SK-N-SH treated with all-trans-retinoic acid at 6 μM for 48 hours (cell line): ENCODE results near the gene RELA.

Experiments
- CREB5 ChIP-seq: fragments of 250-450 bp; sonication (Bioruptor Pico); IDR thresholded peaks from 2 replicates; pipeline ENCODE4 v1.5.1; 2020; ENCODE audit warnings: low read depth, mild to moderate bottlenecking, moderate library complexity
- CSDC2 ChIP-seq: fragments of 250-450 bp; sonication (Bioruptor Pico); IDR thresholded peaks from 2 replicates; pipeline ENCODE4 v1.5.0; 2020; ENCODE audit warnings: mild to moderate bottlenecking, moderate library complexity
- OSR1 ChIP-seq: fragments of 250-450 bp; sonication (Bioruptor Pico); IDR thresholded peaks from 2 replicates; pipeline ENCODE4 v1.8.0; 2022; ENCODE audit warnings: moderate library complexity, mild to moderate bottlenecking, inconsistent platforms
- TOX ChIP-seq: fragments of 250-450 bp; sonication (Bioruptor Pico); IDR thresholded peaks from 2 replicates; pipeline ENCODE4 v1.8.0; 2021; ENCODE audit warnings: mild to moderate bottlenecking, moderate library complexity, borderline replicate concordance
- TSHZ2 ChIP-seq: fragments of 250-450 bp; sonication (Bioruptor Pico); IDR thresholded peaks from 2 replicates; pipeline ENCODE4 v1.5.0; 2020; ENCODE audit warnings: mild to moderate bottlenecking, moderate library complexity
- ZC3H10 ChIP-seq: fragments of 250-450 bp; sonication (Bioruptor Pico); IDR thresholded peaks from 2 replicates; pipeline ENCODE4 v1.5.1; 2021; ENCODE audit warnings: mild to moderate bottlenecking, moderate library complexity
- ZFP3 ChIP-seq: fragments of 250-450 bp; sonication (Bioruptor Pico); IDR thresholded peaks from 2 replicates; pipeline ENCODE4 v1.5.0; 2020; ENCODE audit warnings: mild to moderate bottlenecking, moderate library complexity

DNA sequence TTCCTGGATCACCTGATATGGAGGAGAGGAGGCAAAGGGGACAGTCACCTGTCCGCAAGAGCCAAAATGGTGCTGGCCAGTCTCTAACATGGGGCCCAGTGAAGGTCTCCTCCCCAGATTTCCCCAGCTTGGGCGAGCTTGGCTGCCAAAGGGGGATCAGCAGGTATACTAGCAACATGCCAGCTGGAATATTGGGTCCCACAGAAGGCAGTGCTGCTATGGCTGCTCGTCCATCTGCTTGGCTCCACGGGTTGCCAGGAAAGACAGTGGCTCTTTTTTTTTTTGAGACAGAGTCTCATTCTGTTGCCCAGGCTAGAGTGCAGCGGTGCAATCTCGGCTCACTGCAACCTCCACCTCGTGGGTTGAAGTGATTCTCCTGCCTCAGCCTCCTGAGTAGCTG is 36.6 kb upstream of the RELA start:
- TF ChIP-seq ZC3H10 (CRISPR knock-in tag) (no peak), TOX (CRISPR knock-in tag) (no peak), OSR1 (CRISPR knock-in tag) (no peak), CSDC2 (CRISPR knock-in tag) (no peak), ZFP3 (CRISPR knock-in tag) (no peak), TSHZ2 (no peak), CREB5 (CRISPR knock-in tag) (no peak)
